Body of pancreas (tissue), 4 donors: ENCODE data around the gene ASCL4. TPM values are rescaled to one million over a fixed set of nuclear protein-coding genes. Genes with fewer than 3 reads are reported as not detected.
A peak's percentile ranks its signal among the peaks of the same experiment; 100 is the strongest.

Experiments used
- ATAC-seq: fragments of 150-250 bp; one replicate; pipeline ENCODE4 v1.9.1; 2016
- DNase-seq, 4 donors: peaks; one replicate each; pipeline ENCODE4 v3.0.0-alpha.2; 2019
- H3K27ac ChIP-seq, 4 donors: fragments of 200-600 bp; sonication (generic); 1 replicate in 3 of 4; 2 replicates in 1 of 4; pipeline versions ENCODE4 v1.5.1 to v1.6.1; 2016 to 2019; ENCODE audit warnings: mild to moderate bottlenecking in 1 of 4, mixed read lengths in 1 of 4, moderate library complexity in 1 of 4
- H3K27me3 ChIP-seq, 2 donors: fragments of 200-600 bp; sonication (generic); one replicate each; pipeline ENCODE4 v1.6.0; 2016; ENCODE audit warnings: mild to moderate bottlenecking in 1 of 2
- H3K36me3 ChIP-seq, 2 donors: fragments of 200-600 bp; sonication (generic); replicated peaks in 1 of 2; 2 replicates each; pipeline ENCODE4 v1.5.1; 2016; ENCODE audit warnings: low read depth in 2 of 2; ENCODE audit not compliant: insufficient read depth in 1 of 2
- H3K4me1 ChIP-seq: fragments of 200-600 bp; sonication (generic); one replicate; pipeline ENCODE4 v1.6.0; 2016
- H3K4me3 ChIP-seq, 2 donors: fragments of 200-600 bp; sonication (generic); 1 replicate in 1 of 2; 2 replicates in 1 of 2; pipeline ENCODE4 v1.5.1; 2016 to 2019
- H3K9me3 ChIP-seq, 3 donors: fragments of 200-600 bp; sonication (generic); 1 replicate in 2 of 3; 2 replicates in 1 of 3; pipeline ENCODE4 v1.5.1; 2016
- POLR2A ChIP-seq, 3 donors: fragments of 450-650 bp; IDR thresholded peaks; one replicate each; pipeline ENCODE4 v1.6.1; 2016; ENCODE audit warnings: antibody characterized with exemption in 3 of 3, mild to moderate bottlenecking in 2 of 3
- WGBS, 2 donors: methylation state at CpG; one replicate each; pipeline ENCODE4 v1.1.5; 2017; 5-methylcytosine and 5-hydroxymethylcytosine counted together
- intact Hi-C: fragments of 100-400 bp; cut with DNase I; formaldehyde crosslinking; loops from one replicate; pipeline ENCODE4 v1.15.1; 2023
- total RNA-seq, 2 donors: library from RNA; depleted of rRNA; stranded (reverse); fragments of >200 nt; gene quantifications; one replicate each; pipeline ENCODE4 v1.1.0, GENCODE V29; 2016
- TF ChIP-seq, protein P1 (sequence below), 7 experiments: fragments of 450-650 bp in 4 of 7; fragments of 200-600 bp in 3 of 7; sonication (generic) in 3 of 7; IDR thresholded peaks; one replicate each; pipeline ENCODE4 v1.5.1; 2016 to 2019; ENCODE audit warnings: antibody characterized with exemption in 7 of 7

ASCL4 gene
- total RNA-seq, 2 donors from 2014 or later: not detected

DNA sequence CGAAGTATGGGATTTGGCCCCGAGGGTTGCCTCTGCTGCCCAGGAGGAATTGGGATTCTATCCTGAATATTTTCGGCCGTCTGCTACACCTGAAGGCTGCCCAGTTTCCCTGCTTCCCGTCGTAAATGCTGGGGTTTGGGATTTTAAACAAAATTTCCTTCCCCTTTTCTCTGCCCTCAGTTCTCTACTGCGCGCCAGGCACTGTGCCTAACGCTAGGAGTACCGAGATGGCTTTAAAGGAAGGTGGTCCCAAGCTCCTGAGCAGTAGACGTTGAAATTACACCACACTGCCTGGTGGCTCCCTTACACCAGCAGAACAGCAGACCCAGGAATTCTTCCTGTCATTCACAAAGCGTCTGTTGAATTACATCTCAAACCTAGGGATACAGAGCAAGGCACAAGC, 13.0 kb upstream of the ASCL4 start:
- intact Hi-C loops: no loop called here
- no peak for DNase-seq
- peak overlapping the region in 3 of 4 donors; percentile 20 to 67 (median 54) for H3K27ac ChIP-seq
- peak overlapping the region in 1 of 2 donors; percentile 94 for H3K4me3 ChIP-seq
- no peak for TF ChIP-seq POLR2A (IDR thresholded peaks at IDR 0.05)
- TF ChIP-seq, protein P1, sequence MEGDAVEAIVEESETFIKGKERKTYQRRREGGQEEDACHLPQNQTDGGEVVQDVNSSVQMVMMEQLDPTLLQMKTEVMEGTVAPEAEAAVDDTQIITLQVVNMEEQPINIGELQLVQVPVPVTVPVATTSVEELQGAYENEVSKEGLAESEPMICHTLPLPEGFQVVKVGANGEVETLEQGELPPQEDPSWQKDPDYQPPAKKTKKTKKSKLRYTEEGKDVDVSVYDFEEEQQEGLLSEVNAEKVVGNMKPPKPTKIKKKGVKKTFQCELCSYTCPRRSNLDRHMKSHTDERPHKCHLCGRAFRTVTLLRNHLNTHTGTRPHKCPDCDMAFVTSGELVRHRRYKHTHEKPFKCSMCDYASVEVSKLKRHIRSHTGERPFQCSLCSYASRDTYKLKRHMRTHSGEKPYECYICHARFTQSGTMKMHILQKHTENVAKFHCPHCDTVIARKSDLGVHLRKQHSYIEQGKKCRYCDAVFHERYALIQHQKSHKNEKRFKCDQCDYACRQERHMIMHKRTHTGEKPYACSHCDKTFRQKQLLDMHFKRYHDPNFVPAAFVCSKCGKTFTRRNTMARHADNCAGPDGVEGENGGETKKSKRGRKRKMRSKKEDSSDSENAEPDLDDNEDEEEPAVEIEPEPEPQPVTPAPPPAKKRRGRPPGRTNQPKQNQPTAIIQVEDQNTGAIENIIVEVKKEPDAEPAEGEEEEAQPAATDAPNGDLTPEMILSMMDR (IDR thresholded peaks at IDR 0.05): no peak
- peaks cover 0 to 3% of the 10 kb centered on the region in 2 donors for H3K36me3 ChIP-seq
- no peaks in the 10 kb centered on the region for H3K27me3 ChIP-seq
- H3K4me1 ChIP-seq: peaks cover 28% of the 10 kb centered on the region
- H3K9me3 ChIP-seq: no peaks in the 10 kb centered on the region
- 2% methylated on average over 12 of the region's 12 CpGs for WGBS, 2 donors
- peak; percentile 5 for ATAC-seq

DNA sequence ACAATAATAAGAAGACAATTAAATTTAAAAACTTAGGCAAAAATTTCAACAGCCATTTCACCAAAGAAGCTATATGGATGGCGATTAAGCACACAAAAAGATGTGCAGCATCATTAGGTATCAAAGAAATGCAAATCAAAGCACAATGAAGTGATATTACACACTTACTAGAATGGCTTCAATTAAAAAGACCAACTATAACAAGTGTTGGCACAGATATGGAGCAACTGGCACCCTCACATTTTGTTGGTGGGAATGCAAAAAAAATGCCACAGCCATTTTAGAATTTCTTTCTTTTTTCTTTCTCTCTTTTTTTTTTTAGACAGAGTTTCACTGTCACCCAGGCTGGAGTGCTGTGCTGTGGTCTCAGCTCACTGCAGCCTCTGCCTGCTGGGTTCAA, 11.6 kb upstream of the ASCL4 start:
- no peaks in the 10 kb centered on the region for H3K9me3 ChIP-seq
- TF ChIP-seq, protein P1 (IDR thresholded peaks at IDR 0.05): no peak
- TF ChIP-seq POLR2A (IDR thresholded peaks at IDR 0.05): no peak
- DNase-seq (no peak), ATAC-seq (no peak)
- H3K36me3 ChIP-seq: no peaks in the 10 kb centered on the region
- H3K27me3 ChIP-seq: no peaks in the 10 kb centered on the region
- 68 to 76% methylated on average over 1 of the region's 1 CpG for WGBS, 2 donors
- no peak overlapping the region for H3K27ac ChIP-seq
- H3K4me3 ChIP-seq: no peak overlapping the region
- intact Hi-C loops: no loop called here
- peaks cover 26% of the 10 kb centered on the region for H3K4me1 ChIP-seq

DNA sequence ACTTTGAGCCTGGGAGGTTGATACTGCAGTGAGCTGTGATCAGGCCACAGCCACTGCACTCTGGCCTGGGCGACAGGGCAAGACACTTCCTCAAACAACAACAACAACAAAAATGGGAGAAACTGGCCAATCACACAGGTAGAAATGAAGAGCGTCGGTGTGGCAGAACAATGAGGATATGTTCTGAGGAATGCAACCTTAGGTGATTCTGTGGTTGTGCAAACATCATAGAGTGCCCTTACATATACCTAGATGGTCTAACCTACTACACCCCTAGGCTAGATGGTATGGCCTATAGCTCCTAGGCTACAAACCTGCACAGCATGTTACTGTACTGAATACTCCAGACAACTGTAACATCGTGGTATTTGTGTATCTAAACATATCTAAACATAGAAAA, 9.9 kb upstream of the ASCL4 start:
- H3K4me1 ChIP-seq: peaks cover 9% of the 10 kb centered on the region
- no peak for TF ChIP-seq POLR2A (IDR thresholded peaks at IDR 0.05)
- TF ChIP-seq, protein P1 (IDR thresholded peaks at IDR 0.05): no peak
- H3K27ac ChIP-seq: no peak overlapping the region
- ATAC-seq (no peak), DNase-seq (no peak)
- WGBS, 2 donors: 60 to 64% methylated on average over 4 of the region's 4 CpGs
- H3K4me3 ChIP-seq: no peak overlapping the region
- H3K27me3 ChIP-seq: no peaks in the 10 kb centered on the region
- H3K9me3 ChIP-seq: no peaks in the 10 kb centered on the region
- intact Hi-C loops: no loop called here
- no peaks in the 10 kb centered on the region for H3K36me3 ChIP-seq

DNA sequence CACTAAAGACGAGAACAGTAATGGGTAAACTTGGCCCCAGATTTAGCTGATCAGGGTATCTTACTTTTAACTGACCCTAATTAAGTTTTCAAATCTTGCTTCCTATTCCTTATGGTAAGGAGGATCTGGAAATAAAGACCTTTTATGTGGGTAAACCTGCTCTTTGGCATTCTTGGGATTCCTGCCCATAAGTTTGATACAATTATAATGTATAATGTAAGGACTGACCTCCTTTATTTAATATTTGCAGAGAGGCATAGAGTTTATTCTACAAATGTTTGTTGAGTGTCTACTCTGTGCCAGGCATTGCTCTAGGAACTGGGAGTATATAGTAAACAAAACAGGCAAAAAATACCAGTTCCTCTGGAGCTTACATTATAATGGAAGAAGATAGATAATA, 9.2 kb upstream of the ASCL4 start:
- no peaks in the 10 kb centered on the region for H3K27me3 ChIP-seq
- H3K9me3 ChIP-seq: no peaks in the 10 kb centered on the region
- DNase-seq (no peak), ATAC-seq (no peak)
- WGBS, 2 donors: 71 to 86% methylated on average over 1 of the region's 1 CpG
- TF ChIP-seq POLR2A (IDR thresholded peaks at IDR 0.05): no peak
- TF ChIP-seq, protein P1 (IDR thresholded peaks at IDR 0.05): no peak
- intact Hi-C loops: no loop called here
- peaks cover 5% of the 10 kb centered on the region for H3K4me1 ChIP-seq
- H3K4me3 ChIP-seq: no peak overlapping the region
- no peak overlapping the region for H3K27ac ChIP-seq
- no peaks in the 10 kb centered on the region for H3K36me3 ChIP-seq

DNA sequence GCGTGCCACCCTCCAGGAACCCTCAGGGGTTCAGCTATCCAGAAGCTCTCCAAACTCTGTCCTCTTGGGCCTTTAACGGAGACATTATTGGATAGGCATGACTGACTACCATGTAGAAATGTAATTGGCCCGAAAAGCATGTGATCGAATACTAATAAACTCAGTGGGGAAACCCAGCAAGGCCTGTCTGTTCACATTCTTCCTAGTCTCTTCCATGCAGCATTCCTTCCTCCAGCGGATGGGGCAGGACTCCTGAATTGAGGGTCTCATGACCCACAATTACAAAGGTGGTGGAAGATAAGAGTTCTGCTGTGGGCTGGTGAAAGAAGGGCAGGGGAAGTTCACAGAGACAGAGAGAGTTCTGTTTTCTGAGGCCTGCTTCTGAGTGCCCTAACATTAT, 7.0 kb upstream of the ASCL4 start:
- TF ChIP-seq, protein P1 (IDR thresholded peaks at IDR 0.05): no peak
- TF ChIP-seq POLR2A (IDR thresholded peaks at IDR 0.05): no peak
- H3K27ac ChIP-seq: no peak overlapping the region
- no peaks in the 10 kb centered on the region for H3K9me3 ChIP-seq
- WGBS, 2 donors: 69 to 70% methylated on average over 5 of the region's 5 CpGs
- ATAC-seq (no peak), DNase-seq (no peak)
- H3K36me3 ChIP-seq: no peaks in the 10 kb centered on the region
- H3K4me1 ChIP-seq: no peaks in the 10 kb centered on the region
- H3K4me3 ChIP-seq: no peak overlapping the region
- intact Hi-C loops: no loop called here
- H3K27me3 ChIP-seq: no peaks in the 10 kb centered on the region
